ENCODE results near the gene SH2B2. TPM values are rescaled to one million over a fixed set of nuclear protein-coding genes. Genes with fewer than 3 reads are reported as not detected.
A peak's percentile ranks its signal among the peaks of the same experiment; 100 is the strongest.

The SH2B2 gene
- total RNA-seq, 1 experiment from 2014 or later, result 25.8 TPM

DNA sequence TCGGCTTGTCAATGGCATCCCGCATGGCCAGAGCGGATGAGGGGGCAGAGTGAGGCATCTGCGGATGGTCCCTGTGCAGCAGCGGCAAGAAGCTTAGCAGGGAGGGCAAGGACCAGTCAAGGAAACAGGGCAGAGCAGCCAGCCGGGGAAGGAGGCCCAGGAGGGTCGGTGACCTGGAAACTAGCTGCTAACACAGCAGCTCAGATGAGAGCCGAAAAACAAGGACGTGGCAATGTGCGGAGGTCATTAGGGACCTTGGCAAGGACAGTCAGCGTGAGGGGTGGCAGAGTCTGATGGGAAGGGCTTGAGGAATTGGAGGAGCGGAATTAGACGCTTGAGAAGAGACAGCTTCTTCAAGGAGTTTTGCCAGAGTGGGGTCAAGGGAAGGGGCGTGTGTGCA is 20.1 kb upstream of the SH2B2 start:
- DNase-seq (ENCODE audit: low read depth), result no peak

DNA sequence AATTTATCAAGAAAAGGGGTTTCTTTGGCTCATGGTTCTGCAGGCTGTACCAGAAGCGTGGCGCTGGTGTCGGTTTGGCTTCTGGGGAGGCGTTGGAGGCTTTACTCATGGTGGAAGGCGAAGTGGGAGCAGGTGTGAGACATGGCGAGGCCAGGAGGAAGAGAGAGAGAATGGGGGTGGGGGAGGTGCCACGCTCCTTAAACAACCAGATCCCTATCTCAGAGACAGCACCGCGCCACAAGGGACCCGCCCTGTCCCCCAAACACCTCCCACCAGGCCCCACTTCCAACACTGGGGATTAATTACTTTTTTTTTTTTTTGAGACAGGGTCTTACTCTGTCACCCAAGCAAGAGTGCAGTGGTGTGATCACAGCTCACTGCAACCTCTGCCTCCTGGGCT is 18.0 kb upstream of the SH2B2 start:
- DNase-seq (ENCODE audit: low read depth), result no peak

DNA sequence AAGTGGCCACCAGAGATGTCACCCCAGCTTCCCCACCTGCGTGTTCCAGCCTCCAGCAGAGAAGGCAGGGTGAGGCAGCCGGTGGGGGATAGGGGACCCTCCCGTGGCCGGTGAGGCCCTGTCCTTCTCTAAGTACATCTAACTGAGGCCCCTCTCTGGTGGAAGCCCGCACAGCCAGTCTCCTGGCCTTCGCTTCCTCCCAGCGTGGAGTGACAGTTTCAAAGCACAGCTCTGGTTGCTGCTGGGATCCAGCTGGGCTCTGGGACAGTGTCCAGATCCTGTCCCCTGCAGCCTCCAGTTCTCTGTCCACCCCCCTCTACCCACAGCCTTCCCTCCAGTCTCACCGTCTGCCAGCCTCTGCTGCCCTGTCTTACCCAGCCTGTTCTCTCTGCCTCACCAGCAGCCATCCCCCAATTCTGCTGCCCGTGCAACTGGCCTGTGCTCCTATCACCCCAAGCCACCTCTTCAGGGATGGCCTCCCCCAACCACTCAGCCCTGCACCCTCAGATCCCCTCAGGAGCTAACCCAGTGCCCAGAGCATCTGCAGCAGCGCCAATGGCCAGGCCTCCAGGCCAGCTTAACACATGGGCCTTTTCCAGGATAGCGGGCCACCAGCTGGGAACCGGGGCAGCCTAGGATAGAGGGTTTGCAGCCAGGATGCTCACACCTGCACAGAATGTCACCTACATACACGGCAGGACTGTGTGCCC is 16.3 kb upstream of the SH2B2 start:
- DNase-seq (ENCODE audit: low read depth), result no peak

DNA sequence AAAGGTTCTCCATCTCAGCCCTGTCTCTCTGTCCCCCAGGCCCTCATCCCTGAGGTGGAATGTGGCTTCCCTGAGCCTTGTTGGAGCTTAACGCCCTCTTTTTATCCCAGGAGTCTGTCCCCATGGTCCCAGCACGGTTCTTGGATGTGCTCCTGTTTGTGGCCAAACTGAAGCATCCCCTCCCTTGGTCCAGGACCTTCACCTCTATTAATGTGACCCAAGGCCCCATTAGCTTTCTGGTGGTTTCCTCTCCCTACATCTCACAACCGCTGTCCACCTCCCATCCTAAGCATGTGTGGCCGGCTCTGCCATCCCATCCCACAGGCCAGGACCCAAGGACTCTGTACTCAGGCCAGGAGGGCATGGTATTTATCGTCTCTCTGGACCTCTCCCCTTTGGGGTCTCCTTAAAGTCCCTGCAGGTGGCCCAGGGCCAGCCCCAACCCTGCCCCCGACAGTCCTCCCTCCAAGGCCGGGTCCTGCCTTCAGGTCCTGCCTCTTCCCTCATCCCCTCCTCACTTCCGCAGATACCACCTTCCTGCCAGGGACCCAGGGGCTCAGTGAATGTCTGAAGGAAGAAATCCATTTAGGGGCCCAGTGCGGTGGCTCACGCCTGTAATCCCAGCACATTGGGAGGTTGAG is 15.4 kb upstream of the SH2B2 start:
- no peak for DNase-seq (ENCODE audit: low read depth)

DNA sequence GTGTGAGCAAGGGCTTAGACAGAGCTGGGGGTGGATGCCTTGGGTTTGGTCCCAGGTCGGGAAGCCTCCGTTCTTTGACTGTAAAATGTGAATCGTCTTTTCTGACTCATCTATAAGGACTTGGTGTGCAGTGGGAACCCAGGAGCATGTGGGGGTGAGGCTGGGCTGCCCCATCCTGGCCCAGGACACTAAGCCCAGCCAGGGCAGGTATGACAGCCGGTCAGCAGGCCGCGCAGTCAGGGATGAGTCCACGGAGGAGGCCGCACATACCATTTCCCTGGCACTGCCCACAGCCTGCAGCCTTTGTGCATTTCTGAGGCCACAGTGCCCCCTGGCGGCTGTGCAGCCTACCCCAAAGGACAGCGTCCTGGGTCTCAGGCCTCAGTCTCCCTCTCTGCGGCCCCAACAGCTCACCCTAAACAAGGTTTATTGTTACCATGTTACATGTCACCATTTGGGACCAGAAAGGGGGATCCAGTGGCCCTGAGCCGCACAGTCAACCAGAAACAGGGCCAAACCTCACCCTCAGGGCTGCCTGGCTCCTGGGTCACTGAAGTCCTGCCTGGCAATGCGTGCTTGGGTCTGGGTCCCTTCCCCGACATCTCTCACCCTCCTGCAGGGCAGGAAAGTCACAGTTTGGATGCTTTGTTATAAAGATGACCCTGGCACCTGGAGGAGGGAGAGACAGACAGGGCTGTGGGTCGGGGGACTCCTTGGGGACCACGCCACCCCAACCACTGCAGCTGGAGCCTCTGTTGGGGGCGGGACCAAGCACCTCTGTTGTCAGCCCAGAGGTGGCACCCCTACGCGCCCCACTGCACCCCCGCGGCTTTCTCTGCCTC is 14.4 kb upstream of the SH2B2 start:
- peak; percentile 74 for DNase-seq (ENCODE audit: low read depth)

GRCh38 chr7:102272917-102273748 is 13.5 kb upstream of the SH2B2 start:
- no peak for DNase-seq (ENCODE audit: low read depth)

DNA sequence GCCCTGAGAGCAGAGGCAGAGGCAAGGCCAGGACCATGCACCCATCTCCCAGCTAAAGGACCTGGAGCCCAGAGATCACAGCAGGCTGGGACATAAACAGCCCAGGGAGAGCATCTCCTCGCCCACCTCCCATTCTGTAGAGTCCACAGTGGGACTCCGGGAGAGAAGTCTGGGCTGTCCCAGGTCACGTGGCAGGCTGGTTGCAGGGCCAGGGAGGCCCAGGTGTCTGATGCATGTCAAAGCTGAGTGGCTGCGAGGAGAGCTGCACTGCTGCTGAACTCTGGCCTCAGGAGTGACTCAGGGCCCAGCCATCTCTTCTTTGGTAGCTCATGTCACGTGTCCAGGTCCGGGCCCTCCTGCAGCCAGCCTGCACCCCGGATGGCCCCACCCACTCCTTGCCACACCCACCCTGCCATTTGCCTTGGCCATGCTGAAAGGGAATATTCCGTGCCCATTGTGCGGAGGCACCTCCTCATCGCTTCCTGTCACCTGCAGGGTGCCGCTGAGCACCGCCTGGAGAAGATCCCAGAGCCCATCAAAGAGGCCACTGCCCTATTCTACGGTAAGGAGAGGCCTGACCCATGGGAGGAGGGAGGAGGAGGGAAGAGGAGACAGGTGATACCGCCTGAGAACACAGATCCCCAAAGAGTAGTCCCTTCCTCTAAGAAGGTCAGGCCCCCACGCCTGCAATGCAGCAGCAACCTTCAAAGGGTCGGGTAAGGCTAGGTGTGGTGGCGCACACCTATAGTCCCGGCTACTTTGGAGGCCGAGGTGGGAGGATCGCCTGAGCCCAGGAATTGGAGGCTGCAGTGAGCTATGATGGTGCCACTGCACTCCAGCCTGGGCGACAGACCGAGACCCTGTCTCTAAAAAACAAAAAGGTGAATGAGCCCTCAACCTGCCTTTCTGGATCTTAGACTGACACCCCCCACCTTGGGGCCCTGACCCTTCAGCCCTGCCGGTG is 12.6 kb upstream of the SH2B2 start:
- peak; percentile 61 for DNase-seq (ENCODE audit: low read depth)

GRCh38 chr7:102275123-102275703 is 11.5 kb upstream of the SH2B2 start:
- DNase-seq (ENCODE audit: low read depth), result no peak

DNA sequence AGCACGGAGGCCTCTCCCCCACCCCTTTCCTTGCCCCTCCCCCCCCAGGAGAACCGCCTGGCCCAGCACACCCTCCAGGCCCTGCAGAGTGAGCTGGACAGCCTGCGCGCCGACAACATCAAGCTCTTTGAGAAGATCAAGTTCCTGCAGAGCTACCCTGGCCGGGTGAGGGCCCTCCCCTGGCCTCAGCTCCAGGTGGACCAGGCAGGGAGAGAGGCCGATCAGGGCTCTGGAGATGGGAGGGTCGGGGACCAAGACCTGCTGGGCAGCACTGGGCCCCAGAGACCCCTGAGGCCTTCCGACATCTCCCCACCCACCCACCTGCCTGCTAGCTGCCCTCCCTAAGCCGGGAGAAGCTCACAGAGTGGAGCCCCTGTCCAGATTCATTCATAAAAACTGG is 8.8 kb upstream of the SH2B2 start:
- no peak for DNase-seq (ENCODE audit: low read depth)

DNA sequence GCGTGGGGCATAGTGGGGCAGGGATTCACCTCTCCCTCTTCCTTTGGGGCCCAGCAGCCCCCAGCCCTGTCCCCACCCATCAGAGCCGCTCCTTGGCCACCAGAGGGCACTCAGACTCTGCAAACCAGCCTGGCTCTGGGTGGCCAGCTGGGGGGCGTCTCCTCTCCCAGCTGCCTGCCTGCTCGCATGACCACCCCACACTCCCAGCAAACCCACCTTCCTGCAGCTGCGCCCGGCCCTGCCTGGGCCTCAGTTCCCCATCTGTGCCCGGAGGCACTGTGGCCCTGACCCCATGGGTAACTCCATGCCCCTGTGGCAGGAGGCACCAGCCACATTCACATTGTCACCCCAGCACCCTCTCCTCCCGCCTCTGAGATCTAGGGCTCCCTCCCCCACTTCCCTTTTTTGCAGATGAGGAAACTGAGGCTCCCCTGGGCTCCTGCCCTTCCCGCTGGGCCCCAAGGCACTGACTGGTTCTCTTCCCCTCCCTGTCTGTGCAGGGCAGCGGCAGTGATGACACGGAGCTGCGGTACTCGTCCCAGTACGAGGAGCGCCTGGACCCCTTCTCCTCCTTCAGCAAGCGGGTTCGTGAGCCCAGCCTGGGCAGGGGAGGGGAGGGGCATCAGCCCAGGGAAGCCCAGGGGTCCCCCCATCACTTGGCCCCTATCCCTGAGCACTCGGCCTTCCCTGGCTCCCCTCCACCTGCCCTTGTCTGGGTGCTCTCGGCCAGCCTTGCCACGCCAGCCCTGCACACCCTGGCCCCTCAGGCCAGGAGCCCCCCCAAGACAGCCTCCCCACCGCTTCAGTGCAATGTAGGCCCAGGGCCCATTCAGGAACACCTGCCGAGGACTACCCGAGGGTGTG is 6.9 kb upstream of the SH2B2 start:
- peak; percentile 62 for DNase-seq (ENCODE audit: low read depth)

- no peak for DNase-seq (ENCODE audit: low read depth)
These were observed 6.1 kb upstream of the SH2B2 start for GRCh38 chr7:102280521-102280920.

DNA sequence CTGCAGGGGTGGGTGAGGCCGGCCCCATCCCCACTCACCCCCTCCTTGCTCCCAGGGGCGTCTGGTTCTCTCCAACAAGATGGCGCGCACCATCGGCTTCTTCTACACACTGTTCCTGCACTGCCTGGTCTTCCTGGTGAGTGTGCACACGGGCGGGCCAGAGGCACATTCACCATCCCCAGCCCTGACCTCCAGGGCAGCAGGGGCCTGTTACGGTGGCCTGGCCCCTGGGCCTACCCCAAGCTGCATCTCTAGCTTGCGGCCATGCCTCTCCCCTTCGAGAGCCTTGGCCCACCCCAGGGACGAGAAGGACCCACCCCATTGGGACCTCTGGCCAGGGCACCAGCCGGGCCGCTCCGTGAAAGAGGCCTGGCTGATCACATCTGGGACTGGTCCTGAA is 4.9 kb upstream of the SH2B2 start:
- no peak for DNase-seq (ENCODE audit: low read depth)

DNA sequence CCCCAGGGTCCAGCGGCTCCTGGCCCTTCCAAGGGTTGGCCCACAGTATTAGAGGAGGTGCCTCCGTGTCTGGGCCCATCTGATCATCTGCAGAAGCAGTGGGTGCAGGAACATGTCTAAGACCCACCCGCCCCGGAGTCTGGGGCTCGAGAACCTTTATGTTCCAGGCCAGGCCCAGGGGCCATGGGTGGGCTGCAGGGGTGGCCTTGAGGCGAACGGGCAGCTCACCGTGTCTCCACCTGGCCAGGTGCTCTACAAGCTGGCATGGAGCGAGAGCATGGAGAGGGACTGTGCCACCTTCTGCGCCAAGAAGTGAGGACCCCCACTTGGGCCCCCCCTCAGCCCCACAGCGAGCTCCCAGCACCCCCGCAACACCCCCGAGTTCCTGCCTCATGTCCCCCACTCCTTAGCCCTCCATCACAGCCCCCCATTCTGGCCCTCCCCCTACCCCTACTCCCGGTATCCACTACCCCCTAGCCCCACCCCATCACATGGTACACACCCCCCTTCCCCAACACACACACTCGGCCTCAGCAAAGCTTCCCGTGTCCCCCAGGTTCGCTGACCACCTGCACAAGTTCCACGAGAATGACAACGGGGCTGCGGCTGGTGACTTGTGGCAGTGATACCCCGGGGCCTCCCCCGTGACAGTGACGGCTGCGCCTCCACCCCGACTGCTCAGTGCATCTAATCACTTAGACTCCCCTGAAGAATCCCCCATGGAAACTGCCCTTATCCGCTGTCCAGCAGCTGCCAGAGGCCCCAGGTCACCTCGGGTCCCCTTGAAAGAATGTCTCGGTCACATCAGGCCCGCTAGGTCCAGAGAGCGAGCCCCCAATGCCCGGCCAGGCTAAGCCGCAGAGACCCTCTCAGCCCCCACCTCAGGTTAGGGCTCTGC is 4.0 kb upstream of the SH2B2 start:
- no peak for DNase-seq (ENCODE audit: low read depth)

- no peak for DNase-seq (ENCODE audit: low read depth)
These were observed 3.0 kb upstream of the SH2B2 start for GRCh38 chr7:102283477-102284189.

DNA sequence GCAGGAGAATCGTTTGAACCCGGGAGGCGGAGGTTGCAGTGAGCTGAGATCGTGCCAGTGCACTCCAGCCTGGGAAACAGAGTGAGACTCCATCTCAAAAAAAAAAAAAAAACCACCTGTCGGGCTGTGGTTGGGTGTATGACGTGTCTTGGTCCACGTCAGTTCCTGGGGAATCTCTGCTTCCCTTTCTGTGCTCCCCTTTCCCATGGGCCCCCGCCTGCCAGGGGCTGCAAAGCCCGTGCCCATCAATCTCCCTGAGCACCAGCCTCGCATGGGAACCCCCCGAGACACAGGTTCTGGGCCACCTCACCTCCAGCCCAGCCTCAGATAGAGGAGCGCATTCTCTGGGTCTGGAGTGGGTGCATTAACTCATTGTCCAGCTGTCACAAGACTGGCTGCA is 2.3 kb upstream of the SH2B2 start:
- DNase-seq (ENCODE audit: low read depth), result peak; percentile 78

DNA sequence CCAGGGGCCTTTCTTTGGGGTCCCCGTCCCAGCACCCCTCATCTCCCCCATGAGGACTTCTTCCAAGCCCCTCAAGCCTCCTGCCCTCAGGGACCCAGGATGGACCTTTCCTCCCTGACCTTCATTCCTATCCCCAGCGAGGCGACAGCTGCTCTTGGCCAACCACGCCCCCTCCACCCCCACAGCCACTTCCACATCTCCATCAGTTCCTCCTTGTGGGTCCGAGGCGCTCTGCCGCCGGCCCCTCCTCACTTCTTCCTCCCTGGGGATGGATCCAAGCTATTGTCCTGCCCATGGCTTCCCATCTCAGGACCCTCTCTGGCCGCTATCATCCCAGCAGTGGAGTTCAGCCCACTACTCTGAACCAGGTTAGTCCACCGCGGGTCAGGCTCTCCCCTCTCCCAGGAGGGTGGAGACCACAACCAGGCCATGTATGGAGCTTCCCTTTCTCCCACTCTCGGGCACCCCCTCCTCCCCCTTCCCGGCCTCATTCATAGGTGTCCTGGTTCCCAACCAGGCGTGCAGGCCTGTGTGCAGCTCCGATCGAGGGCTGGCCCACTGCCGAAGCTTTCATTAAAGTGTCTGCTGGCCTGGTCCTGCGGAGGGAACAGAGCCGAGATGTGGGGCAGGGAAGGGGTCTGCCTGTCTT is 1.7 kb upstream of the SH2B2 start:
- DNase-seq (ENCODE audit: low read depth), result peak; percentile 56
